GM21825 (cell line): ENCODE measurements around the gene CMIP.

Experiments
- ATAC-seq: cut with Tn5 transposase; IDR thresholded peaks from one replicate; pipeline ENCODE4 v1.9.1; 2021; ENCODE audit warnings: mild to moderate bottlenecking, moderate library complexity; ENCODE audit not compliant: unreplicated experiment

CMIP gene

GRCh38 chr16:81458827-81459598 lies 14.4 kb downstream of the CMIP start:
- no peak for ATAC-seq

GRCh38 chr16:81460075-81460474 lies 15.5 kb downstream of the CMIP start:
- ATAC-seq, result no peak

- no peak for ATAC-seq
These were observed 16.6 kb downstream of the CMIP start for GRCh38 chr16:81461243-81461642.

- ATAC-seq, result no peak
These were observed 17.2 kb downstream of the CMIP start for GRCh38 chr16:81461766-81462165.

GRCh38 chr16:81462683-81463082 lies 18.1 kb downstream of the CMIP start:
- ATAC-seq, result no peak

- no peak for ATAC-seq
These were observed 18.8 kb downstream of the CMIP start for GRCh38 chr16:81463296-81463890.

GRCh38 chr16:81464279-81464678 lies 19.7 kb downstream of the CMIP start:
- no peak for ATAC-seq

- ATAC-seq, result no peak
These were observed 20.9 kb downstream of the CMIP start for GRCh38 chr16:81465375-81465943.

GRCh38 chr16:81466356-81466980 lies 21.9 kb downstream of the CMIP start:
- no peak for ATAC-seq

GRCh38 chr16:81467072-81467471 lies 22.5 kb downstream of the CMIP start:
- no peak for ATAC-seq

- ATAC-seq, result no peak
These were observed 23.2 kb downstream of the CMIP start for GRCh38 chr16:81467815-81468214.

- ATAC-seq, result no peak
These were observed 23.8 kb downstream of the CMIP start for GRCh38 chr16:81468269-81468902.

- no peak for ATAC-seq
These were observed 24.6 kb downstream of the CMIP start for GRCh38 chr16:81469183-81469677.

GRCh38 chr16:81469710-81470535 lies 25.3 kb downstream of the CMIP start:
- ATAC-seq, result peak; percentile 81

GRCh38 chr16:81470796-81471636 lies 26.4 kb downstream of the CMIP start:
- ATAC-seq, result no peak

- no peak for ATAC-seq
These were observed 27.3 kb downstream of the CMIP start for GRCh38 chr16:81471882-81472281.

- no peak for ATAC-seq
These were observed 27.8 kb downstream of the CMIP start for GRCh38 chr16:81472391-81472790.

- ATAC-seq, result no peak
These were observed 28.5 kb downstream of the CMIP start for GRCh38 chr16:81473066-81473488.

GRCh38 chr16:81473558-81473957 lies 28.9 kb downstream of the CMIP start:
- no peak for ATAC-seq
